ENCODE measurements around the gene KRTAP20-2.

Gene KRTAP20-2

DNA sequence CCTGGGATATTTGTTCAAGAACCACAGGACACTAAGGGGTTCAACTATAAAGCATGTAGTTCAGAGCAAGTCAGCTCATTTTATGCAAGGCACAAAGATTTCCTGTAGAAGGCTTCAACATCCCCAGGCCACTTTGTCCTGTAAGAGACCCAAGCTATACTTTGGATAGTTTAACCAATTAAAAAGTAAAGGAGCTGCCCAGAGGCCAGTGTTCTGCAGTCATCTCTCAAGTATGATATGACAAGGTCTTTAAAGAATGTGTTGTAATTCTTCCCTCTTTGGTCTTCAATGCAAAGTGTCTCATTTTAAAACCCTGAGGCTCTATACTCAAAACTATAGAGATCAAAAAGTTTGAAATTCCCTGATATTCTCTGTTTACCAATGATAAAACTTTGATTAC, 41.7 kb downstream of the KRTAP20-2 start:
- no peak for DNase-seq

DNA sequence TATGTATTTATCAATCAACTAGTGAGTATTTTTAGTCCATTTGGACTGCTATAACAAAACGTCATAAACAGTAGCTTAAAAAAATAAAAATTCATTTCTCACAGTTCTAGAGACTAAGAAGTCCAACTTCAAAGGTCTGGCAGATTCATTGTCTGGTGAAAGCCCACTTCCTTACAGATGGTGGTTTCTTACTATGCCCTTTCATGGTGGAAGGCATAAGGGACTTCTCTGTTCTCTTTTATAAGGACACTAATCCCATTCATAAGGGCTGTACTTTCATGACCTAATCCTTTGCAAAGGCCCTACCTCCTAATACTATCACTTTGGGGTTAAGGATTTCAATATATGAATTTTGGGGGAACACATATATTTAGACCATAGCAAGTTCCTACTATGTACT, 45.6 kb downstream of the KRTAP20-2 start:
- DNase-seq: no peak

DNA sequence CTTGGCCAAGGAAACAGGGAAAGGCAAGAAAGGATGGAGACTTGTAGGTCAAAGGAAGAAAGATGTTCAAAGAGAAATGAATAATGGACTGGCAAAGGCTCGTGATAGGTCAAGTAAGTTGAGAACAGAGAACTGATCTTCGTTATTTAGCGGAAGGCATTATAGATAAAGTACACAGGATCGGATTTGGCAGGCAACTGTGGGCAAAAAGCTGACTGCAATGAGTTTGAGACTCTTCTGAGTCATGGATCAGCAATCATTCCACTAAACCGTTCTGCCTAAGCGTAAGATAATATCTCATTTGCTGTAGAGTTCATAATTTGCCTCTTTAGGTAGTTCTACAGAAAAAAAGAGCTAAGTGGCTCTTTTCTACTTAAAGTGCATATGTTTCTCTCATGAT, 49.5 kb downstream of the KRTAP20-2 start:
- DNase-seq: no peak

Data from hippocampal formation (tissue), 2 donors.